CD8-positive, alpha-beta memory T cell (primary cell): ENCODE results near the gene EPAS1. TPM values are rescaled to one million over a fixed set of nuclear protein-coding genes. Genes with fewer than 3 reads are reported as not detected.

Experiments
- CTCF ChIA-PET: fragments of 350-600 bp; sonication (Branson Sonifier 250); formaldehyde crosslinking; loops from one replicate; lab custom pipeline; 2021; ENCODE audit warnings: antibody characterized with exemption; lab: Charles Lee
- POLR2A ChIA-PET: fragments of 350-600 bp; sonication (Branson Sonifier 250); formaldehyde crosslinking; loops from one replicate; lab custom pipeline; 2021; ENCODE audit warnings: antibody characterized with exemption; lab: Charles Lee
- DNase-seq, 5 donors: peaks; one replicate each; pipeline versions ENCODE4 v3.0.0 to v3.0.0-alpha.2; 2020 to 2022; ENCODE audit warnings: mixed read lengths in 1 of 5
- H3K27ac ChIP-seq: one replicate; pipeline ENCODE4 v1.7.0; 2013; ENCODE audit warnings: low read depth, mild to moderate bottlenecking, low read length, moderate library complexity
- H3K27me3 ChIP-seq: 2 replicates; pipeline ENCODE4 v1.7.0; 2013; ENCODE audit warnings: low read length, mild to moderate bottlenecking; ENCODE audit not compliant: insufficient read depth, poor library complexity, severe bottlenecking
- H3K36me3 ChIP-seq: 2 replicates; pipeline ENCODE4 v1.7.0; 2013; ENCODE audit warnings: mild to moderate bottlenecking, low read length, moderate library complexity; ENCODE audit not compliant: insufficient read depth
- H3K4me1 ChIP-seq: 2 replicates; pipeline ENCODE4 v1.7.0; 2013; ENCODE audit warnings: mild to moderate bottlenecking, low read length, moderate library complexity; ENCODE audit not compliant: insufficient read depth
- H3K4me3 ChIP-seq: 2 replicates; pipeline ENCODE4 v1.7.0; 2013; ENCODE audit warnings: mild to moderate bottlenecking, low read length
- H3K9me3 ChIP-seq: 2 replicates; pipeline ENCODE4 v1.7.0; 2013; ENCODE audit warnings: mild to moderate bottlenecking, low read length
- H3K27ac Mint-ChIP-seq, 8 donors: one replicate each; pipeline ENCODE4 v1.8.0; 2020 to 2021; ENCODE audit warnings: mixed read lengths in 8 of 8, mild to moderate bottlenecking in 6 of 8, inconsistent platforms in 3 of 8, moderate library complexity in 3 of 8
- H3K27me3 Mint-ChIP-seq, 2 donors: one replicate each; pipeline ENCODE4 v1.8.0; 2020 to 2021; ENCODE audit warnings: mixed read lengths in 2 of 2, mild to moderate bottlenecking in 1 of 2, moderate library complexity in 1 of 2
- H3K36me3 Mint-ChIP-seq, 3 donors: one replicate each; pipeline ENCODE4 v1.8.0; 2020 to 2021; ENCODE audit warnings: mixed read lengths in 3 of 3, inconsistent platforms in 1 of 3, mild to moderate bottlenecking in 1 of 3
- H3K4me1 Mint-ChIP-seq, 3 donors: one replicate each; pipeline ENCODE4 v1.8.0; 2020 to 2021; ENCODE audit warnings: mixed read lengths in 3 of 3, inconsistent platforms in 1 of 3, mild to moderate bottlenecking in 1 of 3
- H3K4me3 Mint-ChIP-seq, 7 donors: one replicate each; pipeline ENCODE4 v1.8.0; 2020 to 2021; ENCODE audit warnings: mixed read lengths in 7 of 7, mild to moderate bottlenecking in 6 of 7, moderate library complexity in 4 of 7, inconsistent platforms in 2 of 7
- H3K9me3 Mint-ChIP-seq, 5 donors: one replicate each; pipeline ENCODE4 v1.8.0; 2020 to 2022; ENCODE audit warnings: mixed read lengths in 5 of 5, mild to moderate bottlenecking in 3 of 5, moderate library complexity in 2 of 5, inconsistent platforms in 1 of 5
- polyA plus RNA-seq: library from polyadenylated mRNA; unstranded; fragments of 300-500 nt; fragmentation: Illumina TruSeq; gene quantifications from one replicate; pipeline ENCODE4 v1.2.3, GENCODE V29; 2021
- total RNA-seq, 2 experiments: library from RNA; stranded (reverse); gene quantifications; one replicate each; pipeline ENCODE4 v1.2.3, GENCODE V29; 2021

Gene EPAS1
- total and polyA plus RNA-seq, 3 experiments from 2014 or later: 1.4 to 14.5 (median 9.0) TPM

GRCh38 chr2:46360303-46360702, 63.1 kb downstream of the EPAS1 start:
- H3K36me3 ChIP-seq: no peaks in the 10 kb centered on the region
- CTCF ChIA-PET: interaction anchor here (0.6 to 1.5 kb wide), 4 partner anchors 10 to 648 kb away, joined by 3 to 4 read pairs (median 3); no protein-coding TSS in a partner anchor
- no peaks in the 10 kb centered on the region for H3K27me3 Mint-ChIP-seq
- no peak overlapping the region for H3K4me3 ChIP-seq
- H3K27me3 ChIP-seq: no peaks in the 10 kb centered on the region
- peaks cover 17% of the 10 kb centered on the region for H3K4me1 ChIP-seq
- H3K27ac Mint-ChIP-seq: no peak overlapping the region
- H3K9me3 Mint-ChIP-seq: no peaks in the 10 kb centered on the region
- no peak overlapping the region for H3K4me3 Mint-ChIP-seq
- DNase-seq: no peak
- no peak overlapping the region for H3K27ac ChIP-seq
- H3K4me1 Mint-ChIP-seq: peaks cover 43 to 52% (median 48%) of the 10 kb centered on the region in 3 donors
- no peaks in the 10 kb centered on the region for H3K36me3 Mint-ChIP-seq
- H3K9me3 ChIP-seq: no peaks in the 10 kb centered on the region
- POLR2A ChIA-PET: no interaction called here

DNA sequence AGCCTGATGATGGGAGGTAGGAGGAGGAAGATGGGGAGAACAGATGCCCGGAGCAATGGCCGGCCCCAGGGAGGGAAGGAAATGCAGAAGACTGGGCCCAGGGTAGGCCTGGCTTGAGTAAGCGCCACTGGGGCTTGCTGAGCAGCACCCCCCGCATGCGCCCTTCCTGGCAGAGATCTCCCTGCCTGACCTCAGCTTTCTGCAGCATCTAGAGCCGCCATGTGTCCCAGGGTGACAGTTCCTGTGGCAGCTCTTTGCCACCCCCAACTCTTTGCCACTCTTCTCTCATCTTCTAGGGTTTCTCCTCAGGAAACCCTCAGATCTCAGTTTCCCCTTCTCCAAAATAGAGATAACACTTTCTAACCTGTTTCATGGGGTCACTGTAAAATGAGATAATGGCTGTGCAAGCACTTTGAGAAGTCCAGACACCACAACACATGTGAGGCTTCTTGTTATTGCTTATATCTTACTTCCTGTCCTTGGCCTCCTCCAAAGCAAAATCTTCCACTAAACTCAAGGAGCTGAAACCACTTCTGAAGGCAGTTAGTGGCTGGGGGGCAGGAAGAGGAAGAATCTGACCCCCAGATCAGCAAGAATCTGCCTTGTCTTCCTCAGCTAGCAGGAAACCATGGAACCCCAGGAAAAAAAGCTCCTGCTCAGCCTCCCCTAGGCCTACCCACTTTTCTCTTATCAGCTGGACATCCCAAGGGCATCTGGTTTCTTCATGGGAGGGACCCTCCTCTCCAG, 64.9 kb downstream of the EPAS1 start:
- H3K4me1 Mint-ChIP-seq: peaks cover 34 to 46% (median 39%) of the 10 kb centered on the region in 3 donors
- no peaks in the 10 kb centered on the region for H3K9me3 ChIP-seq
- no peaks in the 10 kb centered on the region for H3K9me3 Mint-ChIP-seq
- no peak overlapping the region for H3K4me3 ChIP-seq
- ChIA-PET POLR2A (no interaction called here), CTCF (interaction anchor here (1.0 to 1.7 kb wide), 4 partner anchors 25 to 299 kb away, joined by 4 to 5 read pairs (median 4); no protein-coding TSS in a partner anchor)
- H3K36me3 Mint-ChIP-seq: no peaks in the 10 kb centered on the region
- H3K27me3 ChIP-seq: no peaks in the 10 kb centered on the region
- no peaks in the 10 kb centered on the region for H3K36me3 ChIP-seq
- H3K27me3 Mint-ChIP-seq: no peaks in the 10 kb centered on the region
- DNase-seq: no peak
- H3K27ac ChIP-seq: no peak overlapping the region
- no peak overlapping the region for H3K27ac Mint-ChIP-seq
- H3K4me1 ChIP-seq: peaks cover 17% of the 10 kb centered on the region
- no peak overlapping the region for H3K4me3 Mint-ChIP-seq

GRCh38 chr2:46362667-46363012, 65.4 kb downstream of the EPAS1 start:
- Mint-ChIP-seq H3K27ac (no peak overlapping the region), H3K9me3 (no peaks in the 10 kb centered on the region), H3K27me3 (no peaks in the 10 kb centered on the region), H3K36me3 (no peaks in the 10 kb centered on the region), H3K4me1 (peaks cover 30 to 41% (median 34%) of the 10 kb centered on the region in 3 donors), H3K4me3 (no peak overlapping the region)
- Histone ChIP-seq H3K27ac (no peak overlapping the region), H3K36me3 (no peaks in the 10 kb centered on the region), H3K4me1 (peaks cover 17% of the 10 kb centered on the region), H3K9me3 (no peaks in the 10 kb centered on the region), H3K27me3 (no peaks in the 10 kb centered on the region), H3K4me3 (no peak overlapping the region)
- POLR2A ChIA-PET: no interaction called here
- no peak for DNase-seq
- CTCF ChIA-PET: interaction anchor here (1.3 to 1.7 kb wide), 3 partner anchors 28 to 300 kb away, joined by 3 to 5 read pairs (median 5); no protein-coding TSS in a partner anchor

DNA sequence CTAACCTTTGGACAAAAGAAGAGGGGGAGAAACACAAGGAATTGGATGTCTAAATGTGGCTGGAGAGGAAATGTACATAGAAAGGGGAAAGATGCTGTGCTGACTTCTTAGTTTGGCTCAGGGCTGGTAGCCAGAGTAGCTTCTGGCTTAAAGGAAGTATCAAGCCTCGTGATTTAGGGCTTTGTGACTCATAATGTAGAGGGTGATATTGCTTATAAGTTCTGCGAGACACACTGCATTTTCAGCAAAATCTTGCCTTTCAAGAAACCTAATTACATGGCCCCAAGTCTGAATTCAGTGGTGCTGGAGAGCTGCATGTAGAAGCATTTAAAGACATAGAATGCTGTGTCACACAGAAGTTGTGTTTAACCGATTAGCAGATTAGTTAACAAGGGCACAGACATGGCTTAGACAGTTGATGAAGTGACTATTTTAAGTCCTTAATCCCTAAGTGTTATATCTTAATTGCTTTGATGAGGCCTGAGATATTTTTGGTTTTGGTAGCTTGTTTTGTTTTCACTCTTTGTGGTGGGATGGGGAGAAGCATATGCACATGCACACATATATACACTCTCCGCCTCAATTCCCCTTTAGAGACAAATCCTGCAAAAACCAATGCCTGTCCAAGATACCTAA, 66.4 kb downstream of the EPAS1 start:
- H3K4me1 ChIP-seq: peaks cover 17% of the 10 kb centered on the region
- H3K27me3 ChIP-seq: no peaks in the 10 kb centered on the region
- Mint-ChIP-seq H3K27me3 (no peaks in the 10 kb centered on the region), H3K4me1 (peaks cover 32 to 41% (median 36%) of the 10 kb centered on the region in 3 donors), H3K9me3 (no peaks in the 10 kb centered on the region), H3K4me3 (no peak overlapping the region), H3K36me3 (no peaks in the 10 kb centered on the region), H3K27ac (no peak overlapping the region)
- POLR2A ChIA-PET: no interaction called here
- no peak overlapping the region for H3K4me3 ChIP-seq
- no peaks in the 10 kb centered on the region for H3K36me3 ChIP-seq
- no peak for DNase-seq
- CTCF ChIA-PET: interaction anchor here (0.8 to 1.6 kb wide), 6 partner anchors 9 to 301 kb away, joined by 3 to 5 read pairs (median 4); no protein-coding TSS in a partner anchor
- no peaks in the 10 kb centered on the region for H3K9me3 ChIP-seq
- H3K27ac ChIP-seq: no peak overlapping the region

GRCh38 chr2:46364797-46365457, 67.7 kb downstream of the EPAS1 start:
- H3K27me3 ChIP-seq: no peaks in the 10 kb centered on the region
- no peaks in the 10 kb centered on the region for H3K9me3 Mint-ChIP-seq
- DNase-seq: peak in 2 of 5 donors; percentile 31 to 45
- CTCF ChIA-PET: interaction anchor here (1.2 to 2.4 kb wide), 4 partner anchors 10 to 354 kb away, joined by 3 to 11 read pairs (median 7); no protein-coding TSS in a partner anchor
- H3K27ac ChIP-seq: no peak overlapping the region
- peaks cover 0 to under 1% (median 0%) of the 10 kb centered on the region in 3 donors for H3K36me3 Mint-ChIP-seq
- peaks cover 17% of the 10 kb centered on the region for H3K4me1 ChIP-seq
- no peaks in the 10 kb centered on the region for H3K27me3 Mint-ChIP-seq
- H3K4me1 Mint-ChIP-seq: peaks cover 39 to 50% (median 42%) of the 10 kb centered on the region in 3 donors
- POLR2A ChIA-PET: no interaction called here
- H3K27ac Mint-ChIP-seq: peak overlapping the region in 1 of 8 donors; percentile 58
- no peaks in the 10 kb centered on the region for H3K36me3 ChIP-seq
- no peak overlapping the region for H3K4me3 ChIP-seq
- H3K4me3 Mint-ChIP-seq: no peak overlapping the region
- no peaks in the 10 kb centered on the region for H3K9me3 ChIP-seq

GRCh38 chr2:46365913-46366667, 68.9 kb downstream of the EPAS1 start:
- H3K4me3 ChIP-seq: no peak overlapping the region
- peaks cover 17% of the 10 kb centered on the region for H3K4me1 ChIP-seq
- Mint-ChIP-seq H3K4me1 (peaks cover 43 to 54% (median 47%) of the 10 kb centered on the region in 3 donors), H3K27me3 (no peaks in the 10 kb centered on the region), H3K9me3 (no peaks in the 10 kb centered on the region), H3K36me3 (peaks cover 0 to 4% (median 0%) of the 10 kb centered on the region in 3 donors), H3K4me3 (no peak overlapping the region), H3K27ac (peak overlapping the region in 1 of 8 donors; percentile 52)
- no peak for DNase-seq
- no peaks in the 10 kb centered on the region for H3K36me3 ChIP-seq
- no peaks in the 10 kb centered on the region for H3K9me3 ChIP-seq
- CTCF ChIA-PET: interaction anchor here (0.7 to 2.4 kb wide), 11 partner anchors 9 to 373 kb away, joined by 3 to 11 read pairs (median 4); no protein-coding TSS in a partner anchor
- POLR2A ChIA-PET: no interaction called here
- no peaks in the 10 kb centered on the region for H3K27me3 ChIP-seq
- no peak overlapping the region for H3K27ac ChIP-seq

- H3K4me3 Mint-ChIP-seq: no peak overlapping the region
- ChIA-PET CTCF (interaction anchor here (0.7 to 2.4 kb wide), 10 partner anchors 8 to 373 kb away, joined by 3 to 11 read pairs (median 4); no protein-coding TSS in a partner anchor), POLR2A (no interaction called here)
- Histone ChIP-seq H3K4me3 (no peak overlapping the region), H3K9me3 (no peaks in the 10 kb centered on the region), H3K27ac (no peak overlapping the region), H3K27me3 (no peaks in the 10 kb centered on the region), H3K4me1 (peaks cover 17% of the 10 kb centered on the region), H3K36me3 (no peaks in the 10 kb centered on the region)
- no peak for DNase-seq
- no peak overlapping the region for H3K27ac Mint-ChIP-seq
- no peaks in the 10 kb centered on the region for H3K27me3 Mint-ChIP-seq
- no peaks in the 10 kb centered on the region for H3K9me3 Mint-ChIP-seq
- peaks cover 40 to 49% (median 42%) of the 10 kb centered on the region in 3 donors for H3K4me1 Mint-ChIP-seq
- H3K36me3 Mint-ChIP-seq: peaks cover 0 to 4% (median 0%) of the 10 kb centered on the region in 3 donors
Measured at GRCh38 chr2:46366668-46367052, 69.5 kb downstream of the EPAS1 start.
